Measurements from ENCODE around the gene TRAPPC3.
A peak's percentile ranks its signal among the peaks of the same experiment; 100 is the strongest.

The TRAPPC3 gene

DNA sequence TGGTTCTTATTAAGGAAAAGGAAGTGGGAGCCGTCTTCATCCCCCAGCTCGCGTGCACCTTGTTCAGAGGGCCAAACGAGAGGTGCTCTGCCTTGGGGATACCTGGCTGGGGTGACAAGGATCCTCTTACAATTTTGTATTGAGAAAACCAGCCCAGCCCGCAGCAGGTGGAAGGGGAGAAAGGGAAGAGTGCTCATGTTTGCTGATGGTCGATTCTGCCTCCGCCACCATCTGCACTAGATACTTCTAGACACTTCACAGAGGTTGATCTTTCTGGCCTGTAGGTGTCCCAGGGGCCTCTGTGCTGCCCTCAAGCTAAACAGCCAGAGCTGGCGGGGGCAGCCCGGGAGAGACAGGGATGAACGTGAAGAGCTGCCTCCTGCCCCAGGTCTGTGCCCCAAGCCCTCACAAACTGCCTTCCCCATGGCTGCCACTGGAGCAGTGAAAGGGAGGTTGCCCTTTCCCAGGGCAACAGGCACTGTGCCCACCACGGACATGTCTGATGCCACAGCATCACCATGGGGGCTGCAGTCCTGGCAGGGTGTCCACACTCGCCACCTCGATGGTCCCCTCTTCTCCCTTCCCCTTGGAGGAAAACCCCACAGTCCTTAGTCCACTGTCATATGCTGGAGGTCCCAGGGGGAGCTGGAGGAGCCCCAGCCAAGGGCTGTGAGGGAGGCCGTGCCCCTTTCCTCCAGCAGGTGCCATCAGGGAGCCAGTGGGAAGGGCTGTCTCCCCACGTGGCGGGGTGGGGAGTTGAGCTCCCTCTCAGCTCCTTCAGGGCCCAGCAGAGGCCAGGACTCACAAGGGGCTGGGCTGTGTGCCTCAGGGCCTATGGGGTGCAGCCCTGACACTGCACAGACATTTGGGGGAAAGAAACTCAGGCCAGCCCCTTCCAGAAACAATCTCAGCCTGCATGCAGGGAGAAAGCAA, 52.5 kb downstream of the TRAPPC3 start:
- Histone ChIP-seq H3K4me2 (ENCODE audit: low read length) (no peak overlapping the region), H3K9me3 (ENCODE audit: control insufficient read depth, insufficient read depth, low read length) (no peaks in the 10 kb centered on the region), H3K27me3 (ENCODE audit: control insufficient read depth, low read length) (no peaks in the 10 kb centered on the region), H3K79me2 (ENCODE audit: control insufficient read depth, low read length) (no peaks in the 10 kb centered on the region), H3K4me1 (ENCODE audit: control insufficient read depth, low read length) (peaks cover 4% of the 10 kb centered on the region), H3F3A (ENCODE audit: control insufficient read depth, insufficient read depth) (peaks cover 11% of the 10 kb centered on the region), H3K9me2 (replicated peaks; ENCODE audit: control insufficient read depth, low read length) (no peaks in the 10 kb centered on the region), H3K27ac (ENCODE audit: low read depth, low read length) (no peak overlapping the region), H3K36me3 (ENCODE audit: control insufficient read depth, low read length) (peaks cover 46% of the 10 kb centered on the region), H3K4me3 (ENCODE audit: low read length) (no peak overlapping the region), H4K20me1 (ENCODE audit: control insufficient read depth, insufficient read depth, low read depth, low read length) (no peaks in the 10 kb centered on the region)
- peak; percentile 36 for TF ChIP-seq CTCF (IDR thresholded peaks at IDR 0.05; ENCODE audit: low read depth, low read length, poor library complexity, severe bottlenecking)
- TF ChIP-seq EZH2phosphoT487 (IDR thresholded peaks at IDR 0.05; ENCODE audit: borderline replicate concordance, low read length), result no peak

GRCh38 chr1:36095760-36096405, 53.4 kb downstream of the TRAPPC3 start:
- H3F3A ChIP-seq (ENCODE audit: control insufficient read depth, insufficient read depth), result peaks cover 11% of the 10 kb centered on the region
- H4K20me1 ChIP-seq (ENCODE audit: control insufficient read depth, insufficient read depth, low read depth, low read length), result no peaks in the 10 kb centered on the region
- peaks cover 7% of the 10 kb centered on the region for H3K79me2 ChIP-seq (ENCODE audit: control insufficient read depth, low read length)
- TF ChIP-seq EZH2phosphoT487 (IDR thresholded peaks at IDR 0.05; ENCODE audit: borderline replicate concordance, low read length) (no peak), CTCF (IDR thresholded peaks at IDR 0.05; ENCODE audit: low read depth, low read length, poor library complexity, severe bottlenecking) (no peak)
- H3K4me2 ChIP-seq (ENCODE audit: low read length), result no peak overlapping the region
- H3K9me2 ChIP-seq (replicated peaks; ENCODE audit: control insufficient read depth, low read length), result no peaks in the 10 kb centered on the region
- peaks cover 4% of the 10 kb centered on the region for H3K4me1 ChIP-seq (ENCODE audit: control insufficient read depth, low read length)
- no peaks in the 10 kb centered on the region for H3K9me3 ChIP-seq (ENCODE audit: control insufficient read depth, insufficient read depth, low read length)
- no peak overlapping the region for H3K4me3 ChIP-seq (ENCODE audit: low read length)
- peaks cover 55% of the 10 kb centered on the region for H3K36me3 ChIP-seq (ENCODE audit: control insufficient read depth, low read length)
- no peaks in the 10 kb centered on the region for H3K27me3 ChIP-seq (ENCODE audit: control insufficient read depth, low read length)
- H3K27ac ChIP-seq (ENCODE audit: low read depth, low read length), result no peak overlapping the region

GRCh38 chr1:36094621-36095061, 54.6 kb downstream of the TRAPPC3 start:
- H3K36me3 ChIP-seq (ENCODE audit: control insufficient read depth, low read length), result peaks cover 56% of the 10 kb centered on the region
- peaks cover 8% of the 10 kb centered on the region for H3K4me1 ChIP-seq (ENCODE audit: control insufficient read depth, low read length)
- H3K9me3 ChIP-seq (ENCODE audit: control insufficient read depth, insufficient read depth, low read length), result no peaks in the 10 kb centered on the region
- no peaks in the 10 kb centered on the region for H4K20me1 ChIP-seq (ENCODE audit: control insufficient read depth, insufficient read depth, low read depth, low read length)
- H3K9me2 ChIP-seq (replicated peaks; ENCODE audit: control insufficient read depth, low read length), result no peaks in the 10 kb centered on the region
- no peaks in the 10 kb centered on the region for H3K27me3 ChIP-seq (ENCODE audit: control insufficient read depth, low read length)
- H3K4me3 ChIP-seq (ENCODE audit: low read length), result no peak overlapping the region
- peaks cover 17% of the 10 kb centered on the region for H3K79me2 ChIP-seq (ENCODE audit: control insufficient read depth, low read length)
- H3F3A ChIP-seq (ENCODE audit: control insufficient read depth, insufficient read depth), result peaks cover 11% of the 10 kb centered on the region
- H3K4me2 ChIP-seq (ENCODE audit: low read length), result no peak overlapping the region
- TF ChIP-seq EZH2phosphoT487 (IDR thresholded peaks at IDR 0.05; ENCODE audit: borderline replicate concordance, low read length) (no peak), CTCF (IDR thresholded peaks at IDR 0.05; ENCODE audit: low read depth, low read length, poor library complexity, severe bottlenecking) (no peak)
- H3K27ac ChIP-seq (ENCODE audit: low read depth, low read length), result no peak overlapping the region
